GM19035 (cell line): ENCODE results near the gene FAM227B.
"Not testable (repeated sequence)": the region's sequence is repeated elsewhere in the genome, so short reads cannot be mapped to it uniquely, and the experiment has no call there.

Experiments used
- ATAC-seq: cut with Tn5 transposase; IDR thresholded peaks from one replicate; pipeline ENCODE4 v1.9.1; 2021; ENCODE audit not compliant: unreplicated experiment

The FAM227B gene

GRCh38 chr15:49387471-49387870 lies 233.1 kb downstream of the FAM227B start:
- no peak for ATAC-seq

- ATAC-seq = no peak
Measured at GRCh38 chr15:49383266-49383665, 237.4 kb downstream of the FAM227B start.

- no peak for ATAC-seq
Measured at GRCh38 chr15:49382394-49382793, 238.2 kb downstream of the FAM227B start.

- ATAC-seq = no peak
Measured at GRCh38 chr15:49380912-49381311, 239.7 kb downstream of the FAM227B start.

- ATAC-seq = no peak
Measured at GRCh38 chr15:49379996-49380395, 240.6 kb downstream of the FAM227B start.

GRCh38 chr15:49372366-49372765 lies 248.3 kb downstream of the FAM227B start:
- no peak for ATAC-seq

GRCh38 chr15:49370782-49371181 lies 249.8 kb downstream of the FAM227B start:
- no peak for ATAC-seq

GRCh38 chr15:49366496-49366895 lies 254.1 kb downstream of the FAM227B start:
- ATAC-seq = no peak

- ATAC-seq = no peak
Measured at GRCh38 chr15:49361370-49361769, 259.2 kb downstream of the FAM227B start.

GRCh38 chr15:49354439-49354838 lies 266.2 kb downstream of the FAM227B start:
- not testable (repeated sequence) for ATAC-seq

- ATAC-seq = no peak
Measured at GRCh38 chr15:49343546-49343945, 277.1 kb downstream of the FAM227B start.

- no peak for ATAC-seq
Measured at GRCh38 chr15:49339656-49340055, 281.0 kb downstream of the FAM227B start.

GRCh38 chr15:49331951-49332350 lies 288.7 kb downstream of the FAM227B start:
- no peak for ATAC-seq

- no peak for ATAC-seq
Measured at GRCh38 chr15:49331442-49331841, 289.2 kb downstream of the FAM227B start.

- ATAC-seq = no peak
Measured at GRCh38 chr15:49330166-49330565, 290.5 kb downstream of the FAM227B start.

GRCh38 chr15:49328941-49329340 lies 291.7 kb downstream of the FAM227B start:
- no peak for ATAC-seq

GRCh38 chr15:49327927-49328326 lies 292.7 kb downstream of the FAM227B start:
- ATAC-seq = no peak

- ATAC-seq = no peak
Measured at GRCh38 chr15:49323207-49323606, 297.4 kb downstream of the FAM227B start.

- no peak for ATAC-seq
Measured at GRCh38 chr15:49320351-49320750, 300.3 kb downstream of the FAM227B start.

GRCh38 chr15:49315391-49315823 lies 305.2 kb downstream of the FAM227B start:
- ATAC-seq = no peak

GRCh38 chr15:49314716-49315115 lies 305.9 kb downstream of the FAM227B start:
- ATAC-seq = no peak

GRCh38 chr15:49313650-49314049 lies 307.0 kb downstream of the FAM227B start:
- no peak for ATAC-seq

- ATAC-seq = no peak
Measured at GRCh38 chr15:49309889-49310288, 310.7 kb downstream of the FAM227B start.

GRCh38 chr15:49308686-49309085 lies 311.9 kb downstream of the FAM227B start:
- no peak for ATAC-seq
